GM19239 (cell line): ENCODE measurements around the gene LYPLA2.
"Not testable (repeated sequence)": the region's sequence is repeated elsewhere in the genome, so short reads cannot be mapped to it uniquely, and the experiment has no call there.

Source experiments
- DNase-seq: peaks from one replicate; pipeline ENCODE4 v3.0.0; 2011; ENCODE audit warnings: low spot score; ENCODE audit not compliant: insufficient read length
- FAIRE-seq: peaks from 2 replicates; lab custom pipeline; 2011; peaks lifted over from hg19 to GRCh38; lab: Jason Lieb, UNC

The LYPLA2 gene

DNA sequence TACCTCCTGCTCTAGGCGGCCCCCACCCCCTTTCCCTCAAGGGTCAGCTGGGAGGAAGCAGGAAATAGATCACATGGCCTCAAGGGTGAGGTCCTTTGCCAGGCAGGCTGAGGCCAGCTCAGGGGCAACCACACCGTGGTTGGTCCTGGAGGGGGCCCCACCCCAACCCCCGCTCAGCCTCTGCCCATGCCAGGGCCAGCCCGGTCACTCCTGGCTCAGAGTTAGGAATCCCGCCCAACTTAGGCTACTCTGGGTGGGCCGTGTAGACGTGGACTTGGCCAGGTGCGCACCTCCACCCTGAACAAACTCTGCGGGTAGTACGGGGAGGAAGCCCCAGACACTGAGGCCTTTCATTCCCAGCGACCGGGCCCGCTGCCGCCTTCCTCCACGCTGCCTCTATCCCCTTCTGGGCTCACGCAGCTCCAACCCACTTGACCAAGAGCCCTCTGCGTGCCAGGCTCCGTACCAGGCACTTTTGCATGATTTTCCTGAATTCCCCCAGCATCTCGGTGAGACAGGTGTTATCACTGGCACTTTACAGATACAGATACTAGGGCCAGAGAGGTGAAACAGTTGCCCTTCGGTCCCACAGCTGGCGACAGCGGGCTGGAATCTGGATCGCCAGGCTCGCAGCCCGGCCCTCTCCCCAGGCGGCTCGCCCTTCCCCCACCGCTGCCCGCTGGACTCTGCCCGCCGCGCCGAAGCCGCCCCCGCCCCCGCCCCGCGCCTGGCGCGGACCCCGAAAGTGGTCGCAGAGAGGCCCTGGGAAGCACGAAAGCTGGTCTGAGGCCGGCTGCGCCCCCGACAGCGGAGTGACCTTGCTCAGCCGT is 8.8 kb downstream of the LYPLA2 start:
- no peak for FAIRE-seq
- DNase-seq = no peak

DNA sequence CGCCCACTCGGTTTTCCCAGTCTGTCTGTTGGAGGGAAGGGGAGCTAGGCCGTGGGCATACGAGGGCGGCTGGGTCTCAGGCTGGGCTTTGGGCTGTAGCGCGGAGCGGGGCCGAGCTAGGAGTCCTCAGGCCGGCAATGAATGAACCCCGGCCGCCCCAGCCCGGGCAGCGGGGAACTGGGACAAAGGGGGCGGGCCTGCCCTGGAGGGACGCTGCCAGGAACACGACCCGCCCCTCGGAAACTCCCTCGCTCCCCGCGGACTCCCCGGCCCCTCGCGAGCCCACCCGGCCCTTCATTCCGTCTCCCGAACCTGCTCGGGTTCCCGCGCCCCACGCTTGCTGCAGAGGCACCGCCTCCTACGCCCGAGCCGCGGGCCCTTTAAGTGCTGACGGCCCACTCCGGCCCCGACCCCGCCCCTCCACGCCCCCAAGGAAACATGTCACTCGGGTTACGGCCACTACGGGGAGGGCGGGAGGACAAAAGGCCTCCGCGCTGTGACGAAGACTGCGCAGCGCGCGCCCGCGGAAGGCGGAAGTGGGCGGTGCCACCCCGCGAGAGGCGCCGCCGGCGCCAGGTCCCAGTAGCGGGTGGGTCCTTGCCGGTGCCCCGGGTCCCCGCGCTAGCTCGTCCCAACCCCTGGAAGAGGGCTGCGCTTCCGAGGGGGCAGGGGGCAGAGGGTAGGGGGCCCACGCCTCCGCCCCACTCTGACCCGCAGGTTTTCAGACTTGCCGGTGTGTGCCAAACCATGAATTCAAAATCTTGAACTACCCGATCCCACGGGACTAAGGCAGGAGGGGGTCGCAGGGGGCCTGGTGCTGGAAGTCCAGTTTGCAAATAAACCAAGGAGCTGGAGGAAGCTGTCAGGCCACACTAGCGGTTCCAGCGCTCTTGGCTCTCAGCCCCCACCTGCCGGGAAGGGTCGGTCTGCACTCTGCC is 9.7 kb downstream of the LYPLA2 start, which contains the start of gene GALE:
TSS of gene GALE (minus strand) at position 355 of the 938 bp plus-strand sequence. CDS start 1,747 bp downstream, outside the sequence.
- FAIRE-seq (peak; percentile 97), DNase-seq (peak; percentile 99)

DNA sequence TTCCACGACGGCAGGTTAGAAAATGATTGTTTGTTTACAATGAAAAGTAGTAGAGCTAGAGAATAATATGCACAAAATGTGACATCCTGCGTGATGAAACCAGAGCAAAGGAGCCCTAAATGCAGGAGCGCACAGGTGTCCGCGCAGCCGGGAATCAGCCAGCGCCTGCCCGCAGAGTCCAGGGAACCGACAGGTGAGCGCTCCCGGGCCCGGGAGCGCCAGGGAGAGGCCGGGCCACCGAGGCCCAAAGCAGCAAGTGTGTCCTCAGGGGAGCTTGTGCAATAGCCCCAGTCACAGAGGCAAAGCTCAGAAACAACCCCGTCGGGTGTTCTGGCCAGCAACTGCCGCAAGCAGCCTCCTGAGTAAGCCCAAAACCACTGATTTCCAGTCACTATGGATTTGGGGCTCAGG is 10.4 kb downstream of the LYPLA2 start:
- no peak for FAIRE-seq
- DNase-seq = no peak

DNA sequence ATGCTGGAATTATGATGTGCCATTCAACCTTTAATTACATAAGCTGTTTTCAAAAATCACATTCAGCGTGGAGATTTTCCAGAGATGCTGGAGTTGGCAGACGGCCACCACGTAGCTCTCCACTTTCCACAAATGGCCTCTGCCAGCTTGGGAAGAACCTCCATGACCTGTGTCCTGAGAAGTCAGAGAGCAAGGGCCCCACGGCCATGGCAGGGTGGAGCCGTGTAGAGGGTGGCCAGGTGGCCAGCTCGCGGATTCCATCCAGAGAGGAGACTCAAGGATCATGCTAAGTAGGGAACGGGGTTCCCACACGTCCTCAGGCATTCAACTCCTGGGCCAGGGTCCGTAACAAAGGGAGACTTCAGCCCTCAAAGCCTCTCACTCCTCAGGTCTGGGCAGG is 10.9 kb downstream of the LYPLA2 start:
- FAIRE-seq (no peak), DNase-seq (no peak)

DNA sequence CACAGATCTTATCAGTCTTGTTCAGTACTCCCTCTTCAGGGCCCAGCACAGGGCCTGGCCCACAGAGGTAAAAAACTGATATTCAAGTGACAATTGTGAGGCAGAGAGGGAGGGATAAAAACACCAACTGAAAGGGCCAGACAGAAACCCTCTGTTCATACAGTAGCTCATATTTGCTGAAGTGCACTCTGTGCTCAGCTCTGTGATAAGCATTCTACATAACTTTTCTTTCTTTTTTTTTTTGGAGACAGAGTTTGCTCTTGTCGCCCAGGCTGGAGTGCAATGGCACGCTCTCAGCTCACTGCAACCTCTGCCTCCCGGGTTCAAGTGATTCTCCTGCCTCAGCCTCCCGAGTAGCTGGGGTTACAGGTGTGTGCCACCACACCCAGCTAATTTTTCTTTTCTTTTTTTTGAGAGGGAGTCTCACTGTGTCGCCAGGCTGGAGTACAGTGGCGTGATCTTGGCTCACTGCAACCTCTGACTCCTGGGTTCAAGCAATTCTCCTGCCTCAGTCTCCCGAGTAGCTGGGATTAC is 11.9 kb downstream of the LYPLA2 start:
- not testable (repeated sequence) for DNase-seq, FAIRE-seq

DNA sequence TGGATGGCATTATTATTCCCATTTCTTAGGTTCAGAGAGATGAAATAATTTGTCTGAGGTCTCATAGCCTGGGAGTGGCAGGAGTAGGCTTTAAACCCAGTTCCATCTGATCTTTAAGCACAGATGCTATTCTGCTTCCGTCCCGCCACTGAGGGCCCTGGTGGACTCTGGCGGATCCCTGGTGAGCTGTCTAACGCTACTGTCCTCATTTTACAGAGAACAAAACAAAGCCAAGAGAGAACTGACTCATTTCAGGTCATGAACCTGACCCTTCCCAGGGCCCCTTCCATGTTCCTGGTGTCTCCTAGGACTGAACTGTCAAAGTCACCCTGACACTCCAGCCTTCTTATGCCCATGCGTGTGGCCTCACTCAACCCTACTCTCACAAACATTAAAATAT is 12.7 kb downstream of the LYPLA2 start:
- DNase-seq (no peak), FAIRE-seq (no peak)

DNA sequence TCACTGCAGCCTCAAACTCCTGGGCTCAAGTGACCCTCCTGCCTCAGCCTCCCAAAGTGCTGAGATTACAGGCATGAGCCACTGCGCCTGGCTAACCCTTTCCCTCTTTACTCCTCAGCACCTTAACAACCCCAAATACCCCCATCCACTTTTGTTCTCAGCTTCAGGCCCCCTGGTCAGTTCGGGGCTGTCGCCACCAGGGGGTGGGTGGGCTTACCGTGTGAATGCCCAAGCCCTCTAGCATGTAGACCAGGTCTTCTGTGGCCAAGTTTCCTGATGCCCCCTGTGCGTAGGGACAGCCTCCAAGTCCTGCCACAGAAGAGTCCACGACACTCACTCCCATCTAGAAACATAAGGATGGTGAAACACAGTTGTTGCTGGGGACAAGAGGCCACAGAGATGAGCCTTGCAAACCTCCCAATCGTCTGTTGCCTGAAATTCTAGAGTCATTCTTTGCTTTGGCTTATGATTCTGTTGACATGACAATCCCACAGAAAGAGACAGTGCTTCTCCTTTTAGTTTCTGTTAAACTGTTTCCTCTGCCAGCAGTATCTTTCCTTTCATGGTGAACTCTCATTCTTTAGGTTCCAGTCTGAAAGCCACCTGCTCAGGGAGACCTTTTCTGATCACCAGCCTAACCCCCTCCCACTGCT is 13.4 kb downstream of the LYPLA2 start:
- FAIRE-seq (no peak), DNase-seq (no peak)

DNA sequence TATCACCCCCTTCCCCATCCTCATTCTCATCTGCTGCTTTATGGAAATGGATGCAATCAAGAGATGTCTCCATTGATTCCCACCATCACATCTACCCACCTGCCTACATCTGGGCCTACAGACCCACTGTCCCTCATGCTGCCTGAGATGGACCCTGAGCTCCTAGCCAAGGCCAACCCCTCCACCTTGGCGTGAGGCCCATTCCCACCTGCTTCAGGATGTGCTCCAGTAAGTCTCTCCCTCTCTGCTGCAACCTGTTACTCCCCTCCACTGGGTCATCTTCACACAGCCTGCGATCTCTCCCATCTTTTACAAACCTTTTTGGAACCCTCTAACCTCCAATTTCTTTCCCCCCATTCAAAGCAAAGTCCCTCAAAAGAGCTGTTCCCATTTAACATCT is 14.1 kb downstream of the LYPLA2 start:
- FAIRE-seq = no peak

DNA sequence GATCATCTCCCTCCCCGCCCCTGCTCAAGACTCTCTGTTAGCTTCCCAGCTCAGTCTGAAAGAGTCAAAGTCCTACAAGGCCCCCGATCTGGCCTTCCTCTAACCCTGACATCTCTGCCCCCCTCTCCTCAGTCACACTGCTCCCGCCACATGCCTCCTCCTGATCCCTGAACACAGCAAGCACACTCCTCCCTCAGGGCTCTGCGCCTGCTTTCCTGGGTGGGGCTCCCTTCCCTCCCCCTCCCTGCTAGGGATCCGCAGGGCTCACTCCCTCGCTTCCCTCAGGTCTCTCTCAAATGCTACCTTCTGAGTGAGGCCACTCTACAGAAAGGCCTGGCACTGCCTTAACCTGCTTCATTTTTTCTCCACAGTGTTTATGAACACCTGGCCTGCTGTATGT is 15.3 kb downstream of the LYPLA2 start:
- FAIRE-seq = no peak
- DNase-seq = no peak

More for the DNA sequence above, 14.1 kb downstream of the LYPLA2 start:
- DNase-seq = no peak

DNA sequence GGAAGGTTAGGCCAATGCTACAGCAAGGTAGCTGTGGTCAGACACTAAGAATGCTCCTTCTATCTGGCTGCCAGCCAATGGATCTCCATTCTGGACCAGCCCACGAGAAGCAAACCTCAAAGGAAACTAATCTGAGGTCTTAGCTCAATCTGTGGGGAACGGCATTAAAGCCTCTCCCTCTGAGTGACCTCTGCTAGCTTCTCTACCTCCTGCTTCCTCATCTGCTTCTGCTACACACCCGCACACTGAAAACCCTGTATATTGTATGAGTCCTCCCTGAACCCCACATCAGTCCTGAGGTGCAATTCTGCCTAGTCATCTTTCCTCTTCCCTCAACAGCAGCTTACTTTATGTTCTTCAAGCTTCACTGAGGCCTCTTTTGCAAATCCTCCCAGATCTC is 16.5 kb downstream of the LYPLA2 start:
- FAIRE-seq (no peak), DNase-seq (no peak)

DNA sequence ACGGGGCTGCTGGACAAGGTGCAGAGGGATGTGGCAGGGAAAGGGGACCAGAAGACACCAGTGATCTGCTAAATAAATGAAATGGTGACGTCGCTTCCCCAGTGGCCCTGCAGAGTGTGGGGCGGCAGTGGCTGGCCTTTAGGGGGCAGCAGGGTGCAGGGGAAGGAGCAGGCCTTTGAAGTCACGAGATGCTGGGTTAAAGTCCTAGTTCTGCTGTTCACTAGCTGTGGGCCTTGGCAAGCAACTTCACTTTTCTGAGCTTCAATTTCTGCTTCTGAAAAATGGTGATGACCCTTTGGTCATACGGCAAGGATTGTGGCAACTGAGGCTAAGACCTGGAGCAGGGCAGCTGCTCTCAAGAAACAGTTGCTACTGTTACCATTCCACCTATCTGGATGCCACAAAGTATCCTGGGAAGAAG is 18.8 kb downstream of the LYPLA2 start:
- FAIRE-seq (peak; percentile 97), DNase-seq (peak; percentile 63)

DNA sequence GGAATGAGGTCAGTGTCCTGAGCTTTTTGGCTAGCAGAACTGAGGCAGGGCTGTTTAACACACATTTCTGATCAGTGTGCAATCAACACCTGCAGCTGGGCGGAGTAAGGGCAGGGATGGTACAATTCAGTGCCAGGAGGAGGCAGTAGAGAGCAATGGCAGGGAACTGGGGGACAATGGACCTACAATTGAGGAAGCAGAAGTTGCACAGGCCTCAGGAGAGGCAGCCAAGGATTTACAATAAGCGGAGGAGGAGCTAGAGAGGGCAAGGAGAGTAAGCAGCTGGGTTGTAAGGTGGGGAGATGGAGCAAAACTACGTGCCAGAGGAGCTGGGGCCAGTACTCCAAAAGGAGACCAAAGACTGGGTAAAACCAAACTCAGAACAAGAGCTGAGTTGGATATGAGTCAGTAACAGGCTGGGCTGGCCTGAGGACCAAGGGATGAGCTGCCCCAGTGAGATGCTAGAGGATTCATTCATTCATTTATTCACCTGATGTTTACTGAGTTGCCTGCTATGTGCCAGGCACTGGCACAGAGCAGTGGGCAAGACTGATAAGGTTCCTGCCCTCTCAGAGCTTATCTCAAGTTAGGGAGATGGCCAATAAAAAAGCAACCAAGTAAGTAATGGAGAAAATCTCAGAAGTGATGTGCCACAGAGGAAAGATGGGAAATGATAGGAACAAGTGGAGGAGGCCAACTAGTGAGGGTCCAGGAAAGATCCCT is 20.0 kb downstream of the LYPLA2 start:
- FAIRE-seq = peak; percentile 87

DNA sequence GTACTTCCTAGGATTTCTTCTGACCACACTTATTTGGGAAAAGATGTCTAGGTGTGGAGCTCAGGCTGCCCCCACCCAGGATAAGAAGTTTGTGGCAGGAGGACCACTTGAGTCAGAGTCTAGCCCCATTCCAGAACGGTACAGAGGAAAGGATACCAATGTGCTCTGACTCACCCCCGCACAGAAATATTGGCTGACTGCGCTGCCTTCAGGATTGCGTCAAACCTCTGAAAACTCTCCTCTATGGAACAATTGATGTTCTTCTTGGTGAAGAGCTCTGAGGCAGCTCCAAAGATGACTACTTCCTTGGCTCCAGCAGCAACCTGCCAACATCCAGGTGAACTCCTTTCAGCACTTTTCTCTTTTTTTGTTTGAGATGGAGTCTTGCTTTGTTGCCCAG is 23.1 kb downstream of the LYPLA2 start:
- DNase-seq (no peak), FAIRE-seq (no peak)

More for the DNA sequence above, 20.0 kb downstream of the LYPLA2 start:
- DNase-seq = peak; percentile 58

DNA sequence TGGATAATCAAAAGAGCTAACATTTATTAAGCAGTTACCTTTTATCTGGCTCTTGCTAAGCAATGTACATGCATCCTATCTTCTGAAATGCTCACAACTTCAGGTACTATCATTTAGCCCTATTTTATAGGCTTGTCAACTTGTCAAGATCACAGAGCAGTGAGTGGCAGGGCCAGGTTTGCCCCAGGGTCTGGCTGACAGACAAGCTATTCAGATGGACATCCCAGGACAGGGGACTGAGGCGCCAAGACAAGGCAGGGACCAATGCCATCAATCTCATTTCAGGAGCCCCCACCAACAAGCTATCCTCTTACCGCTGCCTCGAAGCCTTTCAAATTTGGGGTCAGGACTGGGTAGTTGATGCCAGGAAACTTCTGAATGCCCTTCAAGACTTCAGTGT is 25.4 kb downstream of the LYPLA2 start:
- FAIRE-seq (no peak), DNase-seq (no peak)

DNA sequence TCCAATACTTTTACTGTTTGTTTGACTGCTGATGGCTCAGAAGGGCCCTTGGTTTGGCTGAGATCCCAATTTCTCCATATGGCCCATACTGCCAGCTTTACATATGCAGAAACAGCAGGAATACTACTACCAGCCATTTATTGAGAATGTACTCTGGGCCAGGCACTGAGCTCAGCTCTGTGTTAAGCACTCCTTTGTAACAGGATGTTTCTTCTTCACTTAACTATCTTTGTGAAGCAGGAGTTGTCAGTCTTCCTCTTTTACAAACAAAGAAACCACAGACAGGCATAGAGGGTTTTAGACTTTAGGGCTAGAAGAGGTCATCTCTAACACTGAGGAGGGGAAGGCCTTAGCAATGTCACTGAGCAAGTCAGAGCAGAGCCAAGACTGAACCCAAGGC is 26.0 kb downstream of the LYPLA2 start:
- FAIRE-seq = peak; percentile 84
- no peak for DNase-seq

DNA sequence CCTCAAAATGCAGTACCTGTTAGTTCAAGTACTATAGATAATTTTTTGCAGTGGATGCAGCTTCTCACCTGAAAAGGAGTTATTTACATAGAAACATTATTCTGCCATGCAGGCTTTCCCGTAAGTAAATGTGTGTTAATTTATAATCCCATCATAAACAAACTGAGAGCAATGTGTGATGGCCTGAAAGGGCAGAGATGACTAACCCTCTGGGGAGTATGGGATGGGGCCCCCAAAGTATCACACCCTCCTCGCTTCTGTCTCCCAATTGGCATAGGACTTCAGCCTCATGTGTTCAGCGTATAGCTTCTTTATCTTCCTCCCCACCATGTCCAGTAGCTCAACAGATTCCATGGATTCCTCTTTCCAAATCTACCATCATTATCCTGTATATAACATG is 26.7 kb downstream of the LYPLA2 start:
- FAIRE-seq = no peak
- DNase-seq = no peak

DNA sequence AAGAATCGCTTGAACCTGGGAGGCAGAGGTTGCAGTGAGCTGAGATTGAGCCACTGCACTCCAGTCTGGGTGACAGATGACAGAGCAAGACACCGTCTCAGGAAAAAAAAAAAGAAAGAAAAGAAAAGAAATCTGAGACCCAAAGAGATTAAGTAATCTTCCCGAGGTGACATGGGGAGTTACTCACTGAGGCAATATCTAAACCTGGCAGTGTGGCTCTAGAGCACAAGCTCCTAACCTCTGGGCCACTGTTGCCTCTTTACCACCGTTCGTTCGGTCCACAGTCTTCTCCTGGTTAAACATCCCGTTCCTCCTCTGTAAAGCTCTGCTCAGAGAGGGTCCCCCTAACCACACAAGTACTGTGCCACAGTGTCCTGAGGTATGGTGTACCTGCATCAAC is 32.8 kb downstream of the LYPLA2 start:
- FAIRE-seq (no peak), DNase-seq (no peak)

DNA sequence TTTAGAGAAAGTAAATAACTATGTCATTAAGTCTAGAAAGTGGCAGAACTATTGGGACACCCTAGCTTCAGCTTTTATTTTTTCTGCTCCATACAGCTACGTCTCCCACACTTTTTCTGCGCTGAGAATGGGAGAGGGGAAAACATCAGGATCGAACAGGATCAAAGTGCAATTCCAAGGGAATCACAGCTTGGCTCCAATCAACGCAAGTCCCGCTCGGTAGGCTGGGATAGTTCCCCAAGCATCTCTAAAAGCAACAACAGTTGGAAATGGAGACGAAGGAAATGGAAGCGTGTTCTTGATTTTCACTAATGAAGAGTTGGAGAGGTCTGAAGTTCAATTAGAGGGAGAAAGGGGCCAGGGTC is 33.7 kb downstream of the LYPLA2 start:
- FAIRE-seq = no peak

DNA sequence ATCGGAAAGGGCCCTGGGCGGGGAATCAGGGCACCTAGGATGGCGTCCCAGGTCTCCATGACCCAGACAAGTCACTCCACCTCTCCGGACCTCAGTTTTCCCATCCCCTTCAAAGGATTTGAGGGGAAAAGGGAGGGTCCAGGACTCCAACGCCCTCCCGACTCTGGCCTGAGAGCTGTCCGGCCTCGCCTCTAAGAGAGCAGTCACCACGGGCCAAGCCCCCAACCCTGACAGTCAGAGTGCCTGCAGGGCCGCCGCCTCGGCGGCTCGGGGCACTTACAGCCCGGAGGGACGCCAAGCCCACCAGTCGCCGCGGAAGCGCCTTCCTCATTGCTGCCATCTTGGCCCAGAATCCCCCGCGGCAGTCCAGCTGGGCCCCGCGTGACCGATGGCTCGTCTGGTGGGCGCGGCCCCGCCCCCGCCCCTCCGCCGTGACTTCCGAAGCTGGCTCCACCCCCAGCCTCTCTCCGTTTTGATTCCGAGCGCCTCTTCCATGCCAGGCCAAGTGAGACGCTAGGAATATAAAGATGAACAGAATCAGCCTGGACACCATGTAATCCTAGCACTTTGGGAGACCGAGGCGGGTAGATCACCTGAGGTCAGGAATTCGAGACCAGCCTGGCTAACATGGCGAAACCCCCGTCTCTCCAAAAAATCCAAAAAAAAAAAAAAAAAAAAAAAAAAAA is 34.3 kb downstream of the LYPLA2 start, which contains the start of gene HMGCL:
TSS of gene HMGCL (minus strand) at position 354 of the 686 bp plus-strand sequence. CDS start at position 340, 14 bp downstream.
- peak; percentile 95 for FAIRE-seq
- DNase-seq = peak; percentile 86

More for the DNA sequence above, 33.7 kb downstream of the LYPLA2 start:
- DNase-seq = no peak
